Panc1 (cell line): ENCODE data around the gene ADARB2.

Experiments
- POLR2AphosphoS5 ChIP-seq: IDR thresholded peaks from 2 replicates; pipeline ENCODE4 v1.6.1; 2012; ENCODE audit warnings: mild to moderate bottlenecking, low read depth, low read length, moderate library complexity
- TCF7L2 ChIP-seq: IDR thresholded peaks from 2 replicates; pipeline ENCODE4 v1.6.1; 2011; ENCODE audit warnings: mild to moderate bottlenecking, low read depth, low read length, inconsistent platforms
- TF ChIP-seq, protein P1 (sequence below): fragments of 450-650 bp; IDR thresholded peaks from 2 replicates; pipeline ENCODE4 v1.5.1; 2017; ENCODE audit warnings: mild to moderate bottlenecking
- TF ChIP-seq, protein P2 (sequence below), 2 experiments: IDR thresholded peaks; 2 replicates each; pipeline ENCODE4 v1.6.1; 2011 to 2012; ENCODE audit warnings: low read depth in 2 of 2, control low read depth in 1 of 2, low read length in 1 of 2, mild to moderate bottlenecking in 1 of 2, moderate library complexity in 1 of 2; ENCODE audit not compliant: insufficient read depth in 1 of 2

DNA sequence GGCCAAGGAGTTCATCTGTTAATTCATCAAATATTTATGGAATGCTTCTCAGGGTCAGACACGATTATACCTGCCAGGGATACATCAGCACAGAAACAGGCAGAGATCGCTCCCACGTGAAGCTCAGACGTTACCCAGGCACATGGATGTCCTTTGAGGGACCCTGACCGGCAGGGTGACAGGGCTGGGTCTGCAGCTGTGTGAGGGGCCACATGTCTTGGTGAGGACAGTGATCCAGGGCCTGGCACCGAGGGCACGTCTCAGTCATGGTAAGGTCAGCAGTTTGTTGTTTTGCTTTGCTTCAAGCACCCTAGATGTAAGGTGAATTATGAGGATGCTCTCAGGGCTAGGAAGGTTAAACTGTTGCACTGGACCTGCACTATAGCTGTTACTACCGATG lies 453.2 kb downstream of the ADARB2 start:
- TF ChIP-seq, protein P1, sequence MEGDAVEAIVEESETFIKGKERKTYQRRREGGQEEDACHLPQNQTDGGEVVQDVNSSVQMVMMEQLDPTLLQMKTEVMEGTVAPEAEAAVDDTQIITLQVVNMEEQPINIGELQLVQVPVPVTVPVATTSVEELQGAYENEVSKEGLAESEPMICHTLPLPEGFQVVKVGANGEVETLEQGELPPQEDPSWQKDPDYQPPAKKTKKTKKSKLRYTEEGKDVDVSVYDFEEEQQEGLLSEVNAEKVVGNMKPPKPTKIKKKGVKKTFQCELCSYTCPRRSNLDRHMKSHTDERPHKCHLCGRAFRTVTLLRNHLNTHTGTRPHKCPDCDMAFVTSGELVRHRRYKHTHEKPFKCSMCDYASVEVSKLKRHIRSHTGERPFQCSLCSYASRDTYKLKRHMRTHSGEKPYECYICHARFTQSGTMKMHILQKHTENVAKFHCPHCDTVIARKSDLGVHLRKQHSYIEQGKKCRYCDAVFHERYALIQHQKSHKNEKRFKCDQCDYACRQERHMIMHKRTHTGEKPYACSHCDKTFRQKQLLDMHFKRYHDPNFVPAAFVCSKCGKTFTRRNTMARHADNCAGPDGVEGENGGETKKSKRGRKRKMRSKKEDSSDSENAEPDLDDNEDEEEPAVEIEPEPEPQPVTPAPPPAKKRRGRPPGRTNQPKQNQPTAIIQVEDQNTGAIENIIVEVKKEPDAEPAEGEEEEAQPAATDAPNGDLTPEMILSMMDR = no peak
- TF ChIP-seq, protein P2, sequence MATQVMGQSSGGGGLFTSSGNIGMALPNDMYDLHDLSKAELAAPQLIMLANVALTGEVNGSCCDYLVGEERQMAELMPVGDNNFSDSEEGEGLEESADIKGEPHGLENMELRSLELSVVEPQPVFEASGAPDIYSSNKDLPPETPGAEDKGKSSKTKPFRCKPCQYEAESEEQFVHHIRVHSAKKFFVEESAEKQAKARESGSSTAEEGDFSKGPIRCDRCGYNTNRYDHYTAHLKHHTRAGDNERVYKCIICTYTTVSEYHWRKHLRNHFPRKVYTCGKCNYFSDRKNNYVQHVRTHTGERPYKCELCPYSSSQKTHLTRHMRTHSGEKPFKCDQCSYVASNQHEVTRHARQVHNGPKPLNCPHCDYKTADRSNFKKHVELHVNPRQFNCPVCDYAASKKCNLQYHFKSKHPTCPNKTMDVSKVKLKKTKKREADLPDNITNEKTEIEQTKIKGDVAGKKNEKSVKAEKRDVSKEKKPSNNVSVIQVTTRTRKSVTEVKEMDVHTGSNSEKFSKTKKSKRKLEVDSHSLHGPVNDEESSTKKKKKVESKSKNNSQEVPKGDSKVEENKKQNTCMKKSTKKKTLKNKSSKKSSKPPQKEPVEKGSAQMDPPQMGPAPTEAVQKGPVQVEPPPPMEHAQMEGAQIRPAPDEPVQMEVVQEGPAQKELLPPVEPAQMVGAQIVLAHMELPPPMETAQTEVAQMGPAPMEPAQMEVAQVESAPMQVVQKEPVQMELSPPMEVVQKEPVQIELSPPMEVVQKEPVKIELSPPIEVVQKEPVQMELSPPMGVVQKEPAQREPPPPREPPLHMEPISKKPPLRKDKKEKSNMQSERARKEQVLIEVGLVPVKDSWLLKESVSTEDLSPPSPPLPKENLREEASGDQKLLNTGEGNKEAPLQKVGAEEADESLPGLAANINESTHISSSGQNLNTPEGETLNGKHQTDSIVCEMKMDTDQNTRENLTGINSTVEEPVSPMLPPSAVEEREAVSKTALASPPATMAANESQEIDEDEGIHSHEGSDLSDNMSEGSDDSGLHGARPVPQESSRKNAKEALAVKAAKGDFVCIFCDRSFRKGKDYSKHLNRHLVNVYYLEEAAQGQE (IDR thresholded peaks at IDR 0.05; ENCODE audit: insufficient read depth in 1 of 2, low read depth in 2 of 2, low read length in 1 of 2) = no peak
- no peak for TF ChIP-seq POLR2AphosphoS5
- TF ChIP-seq TCF7L2 = no peak
